ENCODE measurements around the gene FSTL5.

FSTL5 gene

GRCh38 chr4:161581262-161582230, 582.3 kb downstream of the FSTL5 start:
- DNase-seq: no peak
- no peak for ATAC-seq

- ATAC-seq (no peak), DNase-seq (no peak)
Measured at GRCh38 chr4:161577579-161578301, 586.1 kb downstream of the FSTL5 start.

GRCh38 chr4:161573836-161574235, 590.0 kb downstream of the FSTL5 start:
- ATAC-seq (no peak), DNase-seq (no peak)

- no peak for ATAC-seq
- DNase-seq: no peak
Measured at GRCh38 chr4:161564230-161564834, 599.5 kb downstream of the FSTL5 start.

GRCh38 chr4:161555689-161556660, 607.8 kb downstream of the FSTL5 start:
- no peak for ATAC-seq
- DNase-seq: no peak

GRCh38 chr4:161554372-161554990, 609.3 kb downstream of the FSTL5 start:
- ATAC-seq (no peak), DNase-seq (no peak)

GRCh38 chr4:161546902-161547301, 616.9 kb downstream of the FSTL5 start:
- DNase-seq: no peak
- no peak for ATAC-seq

- DNase-seq: no peak
- no peak for ATAC-seq
Measured at GRCh38 chr4:161540265-161540664, 623.5 kb downstream of the FSTL5 start.

- DNase-seq (no peak), ATAC-seq (no peak)
Measured at GRCh38 chr4:161538941-161539340, 624.9 kb downstream of the FSTL5 start.

- ATAC-seq (no peak), DNase-seq (no peak)
Measured at GRCh38 chr4:161530710-161531109, 633.1 kb downstream of the FSTL5 start.

GRCh38 chr4:161525121-161525520, 638.7 kb downstream of the FSTL5 start:
- no peak for ATAC-seq
- DNase-seq: no peak

- DNase-seq (no peak), ATAC-seq (no peak)
Measured at GRCh38 chr4:161522031-161522430, 641.8 kb downstream of the FSTL5 start.

- ATAC-seq (no peak), DNase-seq (no peak)
Measured at GRCh38 chr4:161519611-161520010, 644.2 kb downstream of the FSTL5 start.

GRCh38 chr4:161517941-161518340, 645.9 kb downstream of the FSTL5 start:
- DNase-seq: no peak
- ATAC-seq: no peak

- DNase-seq (no peak), ATAC-seq (no peak)
Measured at GRCh38 chr4:161505141-161505540, 658.7 kb downstream of the FSTL5 start.

GRCh38 chr4:161498155-161498554, 665.6 kb downstream of the FSTL5 start:
- no peak for ATAC-seq
- no peak for DNase-seq

- ATAC-seq: no peak
- no peak for DNase-seq
Measured at GRCh38 chr4:161486461-161486860, 677.3 kb downstream of the FSTL5 start.

GRCh38 chr4:161466316-161466715, 697.5 kb downstream of the FSTL5 start:
- no peak for ATAC-seq
- DNase-seq: no peak

GRCh38 chr4:161463436-161463835, 700.4 kb downstream of the FSTL5 start:
- DNase-seq (no peak), ATAC-seq (no peak)

- no peak for DNase-seq
- ATAC-seq: no peak
Measured at GRCh38 chr4:161457906-161458305, 705.9 kb downstream of the FSTL5 start.

- ATAC-seq: no peak
- DNase-seq: no peak
Measured at GRCh38 chr4:161457311-161457710, 706.5 kb downstream of the FSTL5 start.

All from stimulated activated naive CD8-positive, alpha-beta T cell treated with anti-CD3 and anti-CD28 coated beads, Interleukin-15, Interleukin-2, amounts not matched to agents 100 U/mL and 50 U/mL, for 24 hours (primary cell).